Retinal pigment epithelial cell (primary cell): ENCODE data around the gene NPDC1.

Experiments used
- DNase-seq: peaks from one replicate; pipeline ENCODE4 v3.0.0-alpha.2; 2010; ENCODE audit warnings: low read depth
- H3K4me3 ChIP-seq: 2 replicates; pipeline ENCODE4 v1.5.1; 2011; ENCODE audit warnings: mild to moderate bottlenecking, low read length, control low read depth, moderate library complexity
- TF ChIP-seq, protein P1 (sequence below): conservative IDR thresholded peaks from 2 replicates; pipeline ENCODE4 v1.5.1; 2011; ENCODE audit warnings: low read depth, low read length, control low read depth, inconsistent platforms

Gene NPDC1

DNA sequence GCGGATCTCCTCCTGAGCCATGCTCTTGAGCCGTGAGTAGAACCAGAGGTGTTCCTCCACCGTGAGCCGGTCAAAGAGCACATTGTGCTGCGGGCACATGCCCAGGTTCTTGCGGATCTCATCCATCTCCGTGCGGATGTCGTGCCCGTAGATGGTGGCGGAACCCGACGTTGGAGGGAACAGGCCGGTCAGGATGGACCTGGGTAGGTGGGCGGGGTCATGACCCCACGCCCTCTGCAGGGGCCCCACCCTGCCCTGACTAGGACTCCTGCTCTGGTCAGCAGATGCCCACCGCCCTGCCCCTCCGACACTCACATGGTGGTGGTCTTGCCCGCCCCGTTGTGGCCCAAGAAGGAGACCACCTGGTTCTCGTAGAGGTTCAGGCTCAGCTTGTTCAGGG is 30.0 kb downstream of the NPDC1 start:
- DNase-seq = no peak
- H3K4me3 ChIP-seq = no peak overlapping the region
- TF ChIP-seq, protein P1, sequence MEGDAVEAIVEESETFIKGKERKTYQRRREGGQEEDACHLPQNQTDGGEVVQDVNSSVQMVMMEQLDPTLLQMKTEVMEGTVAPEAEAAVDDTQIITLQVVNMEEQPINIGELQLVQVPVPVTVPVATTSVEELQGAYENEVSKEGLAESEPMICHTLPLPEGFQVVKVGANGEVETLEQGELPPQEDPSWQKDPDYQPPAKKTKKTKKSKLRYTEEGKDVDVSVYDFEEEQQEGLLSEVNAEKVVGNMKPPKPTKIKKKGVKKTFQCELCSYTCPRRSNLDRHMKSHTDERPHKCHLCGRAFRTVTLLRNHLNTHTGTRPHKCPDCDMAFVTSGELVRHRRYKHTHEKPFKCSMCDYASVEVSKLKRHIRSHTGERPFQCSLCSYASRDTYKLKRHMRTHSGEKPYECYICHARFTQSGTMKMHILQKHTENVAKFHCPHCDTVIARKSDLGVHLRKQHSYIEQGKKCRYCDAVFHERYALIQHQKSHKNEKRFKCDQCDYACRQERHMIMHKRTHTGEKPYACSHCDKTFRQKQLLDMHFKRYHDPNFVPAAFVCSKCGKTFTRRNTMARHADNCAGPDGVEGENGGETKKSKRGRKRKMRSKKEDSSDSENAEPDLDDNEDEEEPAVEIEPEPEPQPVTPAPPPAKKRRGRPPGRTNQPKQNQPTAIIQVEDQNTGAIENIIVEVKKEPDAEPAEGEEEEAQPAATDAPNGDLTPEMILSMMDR = no peak

DNA sequence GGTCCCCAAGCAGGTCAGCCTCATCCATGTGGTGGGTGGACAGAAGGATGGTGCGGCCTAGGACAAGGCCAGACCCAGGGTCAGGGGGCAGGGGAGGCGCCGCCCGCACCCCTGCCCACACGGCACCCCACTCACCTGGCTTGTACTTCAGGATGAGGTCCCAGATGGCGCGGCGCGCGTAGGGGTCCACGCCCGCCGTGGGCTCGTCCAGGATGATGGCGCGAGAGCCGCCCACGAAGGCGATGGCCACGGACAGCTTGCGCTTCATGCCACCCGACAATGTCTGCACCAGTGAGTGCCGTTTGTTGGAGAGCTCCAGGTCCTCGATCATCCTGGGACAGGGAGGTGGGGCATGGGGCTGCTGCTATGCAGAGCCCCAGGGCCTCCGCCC is 30.4 kb downstream of the NPDC1 start:
- H3K4me3 ChIP-seq = no peak overlapping the region
- TF ChIP-seq, protein P1 = no peak
- no peak for DNase-seq

DNA sequence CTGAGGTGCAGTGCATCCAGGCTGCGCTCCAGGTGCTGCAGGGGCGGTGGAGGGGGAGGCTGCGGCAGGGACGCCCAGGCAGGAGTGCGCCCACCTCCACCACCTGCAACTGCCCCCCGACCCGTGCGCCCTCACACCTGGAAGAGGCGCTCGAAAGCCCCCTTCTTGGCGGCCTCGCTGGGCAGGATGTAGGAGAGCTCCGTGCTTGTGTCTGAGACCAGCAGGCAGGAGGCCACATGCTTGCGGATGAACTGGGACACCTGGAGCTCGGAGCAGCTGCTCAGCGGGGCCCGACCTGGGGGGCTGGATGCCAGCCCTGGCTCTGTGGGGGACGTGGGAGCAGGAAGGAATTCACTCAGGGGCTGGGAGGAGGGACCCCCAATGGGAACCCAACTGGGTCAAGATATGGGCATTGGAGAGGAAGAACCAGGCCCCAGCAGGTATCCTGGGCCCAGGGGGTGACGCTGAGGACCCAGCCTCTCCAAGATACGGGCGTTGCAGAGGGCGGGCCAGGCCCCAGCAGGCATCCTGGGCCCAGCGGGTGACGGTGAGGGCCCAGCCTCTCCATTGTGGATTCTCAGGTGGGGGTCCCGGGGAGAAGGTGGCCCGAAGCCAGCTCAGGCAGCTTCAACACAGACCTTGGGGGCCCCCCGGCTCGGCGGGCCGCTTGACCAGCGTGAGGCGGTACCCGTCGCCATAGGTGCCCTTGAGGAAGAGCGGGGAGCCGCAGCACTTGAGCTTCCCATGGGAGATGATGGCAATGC is 31.0 kb downstream of the NPDC1 start:
- TF ChIP-seq, protein P1 = no peak
- DNase-seq = no peak
- no peak overlapping the region for H3K4me3 ChIP-seq

DNA sequence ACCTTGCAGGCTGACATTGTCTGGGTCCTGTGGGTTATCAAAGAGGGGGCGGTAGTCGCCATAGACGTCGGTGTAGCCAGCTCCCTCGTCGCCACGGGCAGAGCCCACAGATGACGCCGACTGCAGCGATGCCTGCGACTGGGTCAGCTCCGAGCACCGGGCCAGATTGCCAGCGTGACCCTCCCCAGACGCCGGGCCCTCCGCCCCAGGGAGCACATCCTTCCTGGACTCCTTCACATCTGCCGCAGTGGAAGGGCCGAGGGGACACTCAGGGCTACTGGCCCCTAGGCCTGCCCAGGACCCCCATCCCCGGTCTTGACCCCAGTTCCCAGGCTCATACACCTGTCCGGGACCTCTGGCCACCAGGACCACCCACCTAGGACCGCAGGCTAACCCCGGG is 31.8 kb downstream of the NPDC1 start:
- H3K4me3 ChIP-seq = no peak overlapping the region
- TF ChIP-seq, protein P1 = no peak
- DNase-seq = no peak

DNA sequence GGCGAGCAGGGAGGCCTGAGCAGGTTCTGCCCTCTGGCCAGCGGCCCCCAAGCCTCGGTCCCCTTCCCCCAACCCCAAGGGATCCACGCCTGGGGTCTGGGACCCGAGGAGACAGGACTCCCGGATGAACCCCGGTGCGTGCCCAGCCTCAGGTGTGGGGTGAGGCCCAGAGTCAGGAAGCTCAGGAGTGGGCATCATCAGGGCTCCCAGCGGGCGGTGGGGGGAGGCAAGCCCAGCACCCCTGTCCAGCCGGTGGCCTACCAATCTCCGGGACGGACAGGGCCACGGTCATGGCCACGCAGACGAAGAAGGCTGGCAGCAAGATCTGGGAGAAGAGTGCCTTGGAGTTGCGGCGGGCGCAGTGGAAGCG is 32.4 kb downstream of the NPDC1 start:
- no peak overlapping the region for H3K4me3 ChIP-seq
- TF ChIP-seq, protein P1 = no peak
- DNase-seq = no peak

DNA sequence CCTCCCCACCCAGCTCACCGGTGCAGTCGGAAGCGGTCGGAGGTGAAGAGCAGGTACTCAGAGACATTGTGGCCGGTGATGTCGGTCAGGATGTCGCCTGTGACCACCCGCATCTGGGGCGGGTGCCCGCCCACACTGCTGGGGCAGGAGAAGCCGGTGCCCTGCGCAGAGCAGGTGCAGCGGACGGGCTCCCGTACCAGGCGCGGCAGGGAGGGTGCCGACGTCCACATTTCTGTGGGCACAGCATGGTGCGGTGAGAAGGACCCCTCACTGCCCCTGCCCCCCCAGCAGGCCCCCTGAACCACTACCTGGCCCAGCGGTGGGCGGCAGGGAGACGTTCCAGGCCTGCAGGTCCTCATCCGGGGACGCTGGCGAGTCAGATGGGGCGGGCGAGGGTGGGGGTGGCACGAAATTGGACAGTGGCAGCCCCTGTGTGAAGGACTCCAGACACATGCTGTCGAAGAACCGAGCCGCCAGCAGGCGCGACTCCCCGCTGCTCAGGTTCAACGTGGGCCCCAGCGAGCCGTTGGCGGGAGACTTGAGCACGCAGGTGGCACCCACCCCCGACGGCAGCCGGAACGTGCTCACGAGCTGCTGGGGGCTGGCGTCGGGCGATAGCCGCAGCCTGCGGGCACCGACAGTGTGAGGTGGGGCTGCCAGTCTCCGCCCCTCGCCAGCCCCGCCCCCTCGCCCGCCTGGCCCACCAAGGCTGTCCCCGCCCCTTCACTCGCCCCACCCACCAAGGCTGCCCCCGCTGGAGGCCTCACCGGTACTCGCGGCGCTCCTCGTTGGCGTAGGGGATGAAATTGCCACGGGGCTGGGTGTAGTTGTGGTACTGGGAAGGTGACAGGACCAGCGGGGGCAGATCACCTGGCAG is 33.0 kb downstream of the NPDC1 start:
- TF ChIP-seq, protein P1 = no peak
- no peak overlapping the region for H3K4me3 ChIP-seq
- no peak for DNase-seq
